AG04450 (cell line): ENCODE results near the gene RIPOR1. TPM values are rescaled to one million over a fixed set of nuclear protein-coding genes. Genes with fewer than 3 reads are reported as not detected.

ENCODE experiments used
- CTCF ChIA-PET: fragments of 300-600, 350-600 bp; formaldehyde crosslinking; extraction: SDS; loops from one replicate; lab custom pipeline; 2022; ENCODE audit warnings: antibody characterized with exemption, inconsistent platforms; lab: Charles Lee
- POLR2A ChIA-PET: fragments of 350-600 bp; formaldehyde crosslinking; extraction: SDS; loops from one replicate; lab custom pipeline; 2021; ENCODE audit warnings: antibody characterized with exemption, inconsistent platforms; lab: Yijun Ruan, JAX
- DNase-seq: peaks from one replicate; pipeline ENCODE4 v3.0.0-alpha.2; 2011; ENCODE audit warnings: low read depth, low spot score
- H3K27ac ChIP-seq: one replicate; pipeline ENCODE4 v1.5.1; 2012; ENCODE audit warnings: low read depth, low read length, control low read depth
- H3K27me3 ChIP-seq: one replicate; pipeline ENCODE4 v1.6.0; 2012; ENCODE audit warnings: low read length; ENCODE audit not compliant: control insufficient read depth, insufficient read depth
- H3K4me3 ChIP-seq: 2 replicates; pipeline ENCODE4 v1.5.1; 2011; ENCODE audit warnings: mild to moderate bottlenecking, low read depth, low read length, control low read depth
- H3K9me3 ChIP-seq: 2 replicates; pipeline ENCODE4 v1.5.1; 2012; ENCODE audit warnings: low read length; ENCODE audit not compliant: control insufficient read depth, insufficient read depth
- polyA plus RNA-seq: library from polyadenylated mRNA; depleted of rRNA; stranded (reverse); fragments of >200 nt; gene quantifications from 2 replicates; pipeline ENCODE4 v1.2.3, GENCODE V29; 2011
- TF ChIP-seq, protein P1 (sequence below): IDR thresholded peaks from 2 replicates; pipeline ENCODE4 v1.5.1; 2011; ENCODE audit warnings: low read depth, low read length, control low read depth, inconsistent platforms

Gene RIPOR1
- polyA plus RNA-seq, 1 experiment, result 9.9 TPM

DNA sequence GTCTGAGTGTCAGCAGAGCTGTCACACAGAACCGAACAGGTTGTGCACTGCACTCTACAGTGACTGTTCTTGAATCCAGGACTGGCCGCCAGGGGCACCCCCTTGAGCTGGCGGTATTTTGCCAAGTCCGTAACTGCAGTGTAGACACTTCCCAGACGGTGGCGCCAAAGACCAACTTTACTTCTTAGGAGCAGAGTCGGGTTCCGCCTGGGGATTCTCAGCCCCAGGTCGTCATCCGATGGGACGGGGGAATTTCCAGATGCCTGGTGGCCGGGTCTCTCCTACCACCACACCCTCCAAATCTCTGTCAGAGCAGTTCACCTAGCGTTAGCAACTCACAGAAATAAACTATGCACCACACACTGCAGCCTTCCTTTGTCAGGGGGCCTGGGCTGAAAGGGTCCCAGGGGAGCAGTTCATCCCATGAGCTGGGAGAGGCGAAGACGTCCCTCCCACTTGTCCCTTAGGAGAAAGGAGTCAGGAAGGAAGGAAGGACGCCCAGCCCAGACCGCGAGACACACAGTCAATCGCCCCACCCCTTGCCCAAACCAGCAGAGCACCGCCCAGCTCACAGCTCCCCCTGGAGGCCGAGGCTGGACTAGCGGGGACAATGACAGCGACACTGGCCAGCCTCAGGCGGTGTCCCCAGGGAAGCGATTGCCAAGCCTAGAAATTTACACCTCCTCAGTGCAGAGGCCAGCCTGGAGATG, 7.4 kb upstream of the RIPOR1 start:
- Histone ChIP-seq H3K9me3 (no peaks in the 10 kb centered on the region), H3K27me3 (no peaks in the 10 kb centered on the region), H3K27ac (peak overlapping the region; percentile 99), H3K4me3 (peak overlapping the region; percentile 72)
- POLR2A ChIA-PET, result interaction anchor here (0.6 to 1.5 kb wide), 10 partner anchors 9 to 298 kb away, joined by 3 to 7 read pairs (median 3); partner anchors contain the start of genes ACD, ATP6V0D1, C16orf86 and ENKD1
- TF ChIP-seq, protein P1, sequence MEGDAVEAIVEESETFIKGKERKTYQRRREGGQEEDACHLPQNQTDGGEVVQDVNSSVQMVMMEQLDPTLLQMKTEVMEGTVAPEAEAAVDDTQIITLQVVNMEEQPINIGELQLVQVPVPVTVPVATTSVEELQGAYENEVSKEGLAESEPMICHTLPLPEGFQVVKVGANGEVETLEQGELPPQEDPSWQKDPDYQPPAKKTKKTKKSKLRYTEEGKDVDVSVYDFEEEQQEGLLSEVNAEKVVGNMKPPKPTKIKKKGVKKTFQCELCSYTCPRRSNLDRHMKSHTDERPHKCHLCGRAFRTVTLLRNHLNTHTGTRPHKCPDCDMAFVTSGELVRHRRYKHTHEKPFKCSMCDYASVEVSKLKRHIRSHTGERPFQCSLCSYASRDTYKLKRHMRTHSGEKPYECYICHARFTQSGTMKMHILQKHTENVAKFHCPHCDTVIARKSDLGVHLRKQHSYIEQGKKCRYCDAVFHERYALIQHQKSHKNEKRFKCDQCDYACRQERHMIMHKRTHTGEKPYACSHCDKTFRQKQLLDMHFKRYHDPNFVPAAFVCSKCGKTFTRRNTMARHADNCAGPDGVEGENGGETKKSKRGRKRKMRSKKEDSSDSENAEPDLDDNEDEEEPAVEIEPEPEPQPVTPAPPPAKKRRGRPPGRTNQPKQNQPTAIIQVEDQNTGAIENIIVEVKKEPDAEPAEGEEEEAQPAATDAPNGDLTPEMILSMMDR, result peak; percentile 98
- DNase-seq, result peak; percentile 85
- CTCF ChIA-PET, result interaction anchor here (0.5 to 8.1 kb wide), 67 partner anchors 8 to 544 kb away, joined by 3 to 181 read pairs (median 4); partner anchors contain the start of genes ACD, ATP6V0D1, C16orf86 and CARMIL2

DNA sequence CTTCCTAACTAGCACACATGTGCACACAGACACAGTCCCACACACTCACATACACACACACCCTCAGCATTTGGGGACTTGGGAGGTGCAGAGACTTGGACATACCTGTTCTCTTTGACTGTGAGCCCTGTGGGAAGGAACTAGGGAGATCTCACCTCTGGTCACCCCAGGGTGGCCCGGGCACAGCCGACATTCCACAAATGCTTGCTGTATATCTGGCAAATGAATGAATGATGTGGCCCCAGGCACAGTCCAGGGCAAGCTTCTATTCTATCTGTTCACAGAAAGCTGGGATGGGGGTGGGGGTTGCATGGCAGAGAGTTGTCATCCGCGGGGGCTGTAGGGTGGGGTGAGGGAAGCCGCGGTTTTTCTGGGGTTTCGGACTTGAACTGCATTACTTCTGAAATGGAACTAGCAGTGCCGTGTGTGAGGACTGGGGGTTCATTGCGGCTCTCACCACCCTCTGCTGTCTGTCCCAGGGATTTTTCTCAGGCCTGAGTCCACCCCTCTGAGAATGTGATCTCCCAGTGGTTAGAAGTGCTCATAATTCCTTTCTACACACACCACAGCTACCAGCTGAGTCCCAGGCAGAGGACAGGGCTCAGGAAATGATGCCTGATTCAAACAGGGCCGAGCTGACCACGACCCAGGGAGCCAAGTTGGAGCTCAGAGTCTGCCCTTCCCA, 3.3 kb upstream of the RIPOR1 start:
- no peaks in the 10 kb centered on the region; the same call in 1 of the 2 replicates for H3K9me3 ChIP-seq
- H3K27ac ChIP-seq, result no peak overlapping the region
- no peak for DNase-seq
- POLR2A ChIA-PET, result no interaction called here
- H3K27me3 ChIP-seq, result no peaks in the 10 kb centered on the region
- H3K4me3 ChIP-seq, result no peak overlapping the region
- CTCF ChIA-PET, result interaction anchor here (0.6 to 8.1 kb wide), 5 partner anchors 11 to 143 kb away, joined by 3 to 181 read pairs (median 7); partner anchors contain the start of genes C16orf86 and ENKD1
- TF ChIP-seq, protein P1, result peak; percentile 34

GRCh38 chr16:67526149-67526791, 2.4 kb upstream of the RIPOR1 start:
- Histone ChIP-seq H3K27ac (no peak overlapping the region), H3K4me3 (no peak overlapping the region), H3K27me3 (no peaks in the 10 kb centered on the region), H3K9me3 (no peaks in the 10 kb centered on the region; the same call in 1 of the 2 replicates)
- CTCF ChIA-PET, result interaction anchor here (1.1 to 8.1 kb wide), 4 partner anchors 12 to 142 kb away, joined by 3 to 181 read pairs (median 11); partner anchors contain the start of genes C16orf86 and ENKD1
- POLR2A ChIA-PET, result no interaction called here
- TF ChIP-seq, protein P1, result no peak
- no peak for DNase-seq

DNA sequence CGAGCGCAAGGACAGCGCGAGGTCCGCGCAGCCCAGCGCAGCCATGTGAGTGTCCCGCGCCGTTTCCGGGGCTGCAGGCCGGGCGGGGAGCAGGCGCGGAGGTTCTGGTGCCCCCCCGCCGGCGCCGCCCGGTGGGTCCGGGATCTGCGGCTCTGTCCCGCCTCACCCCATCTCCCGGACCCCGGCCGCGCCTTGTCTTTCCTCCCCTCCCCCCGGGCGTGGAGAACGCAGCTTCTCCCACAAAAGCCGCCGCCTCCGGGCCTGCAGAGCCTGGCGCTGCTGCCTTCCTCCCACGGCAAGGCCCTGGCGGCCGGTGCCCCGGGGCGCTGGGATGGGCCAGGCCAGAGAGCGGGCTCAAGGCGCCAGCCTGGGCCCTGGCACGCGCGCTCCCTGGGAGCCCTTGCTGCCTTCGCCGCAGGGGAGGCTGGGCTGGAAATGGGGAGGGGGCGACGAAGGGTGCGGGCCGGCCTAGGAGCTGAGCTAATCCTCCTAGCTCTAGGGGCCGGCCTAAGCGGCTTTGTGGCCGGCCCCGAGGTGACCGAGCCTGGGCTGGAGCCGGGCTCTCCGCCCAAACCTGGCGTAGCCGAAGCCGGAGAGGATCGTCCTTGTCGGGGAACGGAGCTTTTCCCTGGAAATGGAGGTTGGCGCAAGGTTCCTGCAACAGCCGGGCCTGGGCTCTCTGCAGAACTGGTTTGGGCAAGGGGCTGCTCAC, 397 bp downstream of the RIPOR1 start:
- Histone ChIP-seq H3K4me3 (peak overlapping the region; percentile 80), H3K27ac (peak overlapping the region; percentile 80), H3K9me3 (no peaks in the 10 kb centered on the region; the same call in 1 of the 2 replicates), H3K27me3 (no peaks in the 10 kb centered on the region)
- no peak for DNase-seq
- ChIA-PET POLR2A (interaction anchor here (0.6 to 1.6 kb wide), 4 partner anchors 8 to 555 kb away, joined by 3 to 5 read pairs (median 4); partner anchors contain the start of genes ATP6V0D1 and CTCF), CTCF (interaction anchor here (2.0 to 8.1 kb wide), 2 partner anchors 7 to 18 kb away, joined by 7 to 52 read pairs; no protein-coding TSS in a partner anchor)
- TF ChIP-seq, protein P1, result no peak
